Mesenchymal stem cell (in vitro differentiated cells and primary cell): Measurements from ENCODE around the gene GABPB1.

ENCODE experiments used
- DNase-seq: peaks from one replicate; pipeline ENCODE4 v3.0.0-alpha.2; 2013
- H2AFZ ChIP-seq: one replicate; pipeline ENCODE4 v1.6.1; 2013; ENCODE audit warnings: low read depth, mild to moderate bottlenecking, control low read depth, inconsistent platforms, low read length, moderate library complexity
- H2AK5ac ChIP-seq: 2 replicates; pipeline ENCODE4 v1.6.1; 2013; ENCODE audit warnings: low read length, moderate library complexity, mild to moderate bottlenecking, inconsistent platforms; ENCODE audit not compliant: severe bottlenecking
- H2BK120ac ChIP-seq: one replicate; pipeline ENCODE4 v1.6.1; 2013; ENCODE audit warnings: low read depth, mild to moderate bottlenecking, inconsistent platforms, low read length, moderate library complexity
- H2BK12ac ChIP-seq, 2 experiments: one replicate each; pipeline ENCODE4 v1.6.1; 2013; ENCODE audit warnings: inconsistent platforms in 2 of 2, low read length in 2 of 2, mild to moderate bottlenecking in 2 of 2, moderate library complexity in 2 of 2, control low read depth in 1 of 2
- H2BK15ac ChIP-seq: one replicate; pipeline ENCODE4 v1.6.1; 2013; ENCODE audit warnings: mild to moderate bottlenecking, low read depth, inconsistent platforms; ENCODE audit not compliant: poor library complexity, severe bottlenecking
- H2BK5ac ChIP-seq: 2 replicates; pipeline ENCODE4 v1.6.1; 2013; ENCODE audit warnings: low read depth, mild to moderate bottlenecking, low read length, control low read depth, inconsistent platforms; ENCODE audit not compliant: poor library complexity, severe bottlenecking
- H3K14ac ChIP-seq, 2 experiments: one replicate each; pipeline ENCODE4 v1.6.1; 2013; ENCODE audit warnings: inconsistent platforms in 2 of 2, low read length in 2 of 2, control low read depth in 1 of 2, mild to moderate bottlenecking in 1 of 2, moderate library complexity in 1 of 2
- H3K18ac ChIP-seq, 2 experiments: one replicate each; pipeline ENCODE4 v1.6.1; 2013; ENCODE audit warnings: inconsistent platforms in 2 of 2, low read length in 2 of 2, control low read depth in 1 of 2, low read depth in 1 of 2, mild to moderate bottlenecking in 1 of 2
- H3K23ac ChIP-seq, 2 experiments: one replicate each; pipeline ENCODE4 v1.6.1; 2013; ENCODE audit warnings: inconsistent platforms in 2 of 2, low read length in 2 of 2, mild to moderate bottlenecking in 2 of 2, moderate library complexity in 2 of 2, control low read depth in 1 of 2
- H3K27ac ChIP-seq: 2 replicates; pipeline ENCODE4 v1.5.1; 2013; ENCODE audit warnings: mild to moderate bottlenecking, moderate library complexity, low read length, control low read depth, inconsistent platforms; ENCODE audit not compliant: poor library complexity, severe bottlenecking
- H3K27me3 ChIP-seq, 2 experiments: 2 replicates each; pipeline versions ENCODE4 v1.6.1 to v1.7.0; 2013; ENCODE audit warnings: low read length in 2 of 2, mild to moderate bottlenecking in 2 of 2, moderate library complexity in 2 of 2, control low read depth in 1 of 2, inconsistent platforms in 1 of 2; ENCODE audit not compliant: control insufficient read depth in 1 of 2, insufficient read depth in 1 of 2
- H3K36me3 ChIP-seq, 2 experiments: 2 replicates each; pipeline versions ENCODE4 v1.6.1 to v1.7.0; 2013; ENCODE audit warnings: low read length in 2 of 2, control low read depth in 1 of 2, inconsistent platforms in 1 of 2, low read depth in 1 of 2, mild to moderate bottlenecking in 1 of 2; ENCODE audit not compliant: insufficient read depth in 2 of 2, control insufficient read depth in 1 of 2
- H3K4ac ChIP-seq, 2 experiments: one replicate each; pipeline ENCODE4 v1.6.1; 2013; ENCODE audit warnings: inconsistent platforms in 2 of 2, low read length in 2 of 2, mild to moderate bottlenecking in 2 of 2, moderate library complexity in 2 of 2, control low read depth in 1 of 2, low read depth in 1 of 2
- H3K4me1 ChIP-seq: 2 replicates; pipeline ENCODE4 v1.6.1; 2013; ENCODE audit warnings: low read depth, low read length, control low read depth; ENCODE audit not compliant: control insufficient read depth, insufficient read depth
- H3K4me2 ChIP-seq: 2 replicates; pipeline ENCODE4 v1.6.1; 2013; ENCODE audit warnings: low read length, mild to moderate bottlenecking, inconsistent platforms; ENCODE audit not compliant: poor library complexity, severe bottlenecking
- H3K4me3 ChIP-seq, 2 experiments: 2 replicates each; pipeline versions ENCODE4 v1.5.1 to v1.7.0; 2013; ENCODE audit warnings: low read length in 2 of 2, mild to moderate bottlenecking in 2 of 2, control low read depth in 1 of 2, low read depth in 1 of 2; ENCODE audit not compliant: insufficient read depth in 1 of 2
- H3K79me1 ChIP-seq: replicated peaks from 2 replicates; pipeline ENCODE4 v1.6.1; 2013; ENCODE audit warnings: mild to moderate bottlenecking, control low read depth, low read length, inconsistent platforms; ENCODE audit not compliant: poor library complexity, severe bottlenecking
- H3K9ac ChIP-seq: 2 replicates; pipeline ENCODE4 v1.7.0; 2013; ENCODE audit warnings: mild to moderate bottlenecking, low read length, moderate library complexity
- H3K9me3 ChIP-seq: 2 replicates; pipeline ENCODE4 v1.7.0; 2013; ENCODE audit warnings: mild to moderate bottlenecking, low read length; ENCODE audit not compliant: control insufficient read depth
- H4K8ac ChIP-seq: one replicate; pipeline ENCODE4 v1.6.1; 2013; ENCODE audit warnings: inconsistent platforms, mild to moderate bottlenecking, low read length, moderate library complexity
- H4K91ac ChIP-seq: one replicate; pipeline ENCODE4 v1.6.1; 2013; ENCODE audit warnings: mild to moderate bottlenecking, low read length, inconsistent platforms
- WGBS: methylation state at CpG from one replicate; pipeline ENCODE4 v1.1.7; 2013; ENCODE audit warnings: mixed read lengths; 5-methylcytosine and 5-hydroxymethylcytosine counted together

The GABPB1 gene

DNA sequence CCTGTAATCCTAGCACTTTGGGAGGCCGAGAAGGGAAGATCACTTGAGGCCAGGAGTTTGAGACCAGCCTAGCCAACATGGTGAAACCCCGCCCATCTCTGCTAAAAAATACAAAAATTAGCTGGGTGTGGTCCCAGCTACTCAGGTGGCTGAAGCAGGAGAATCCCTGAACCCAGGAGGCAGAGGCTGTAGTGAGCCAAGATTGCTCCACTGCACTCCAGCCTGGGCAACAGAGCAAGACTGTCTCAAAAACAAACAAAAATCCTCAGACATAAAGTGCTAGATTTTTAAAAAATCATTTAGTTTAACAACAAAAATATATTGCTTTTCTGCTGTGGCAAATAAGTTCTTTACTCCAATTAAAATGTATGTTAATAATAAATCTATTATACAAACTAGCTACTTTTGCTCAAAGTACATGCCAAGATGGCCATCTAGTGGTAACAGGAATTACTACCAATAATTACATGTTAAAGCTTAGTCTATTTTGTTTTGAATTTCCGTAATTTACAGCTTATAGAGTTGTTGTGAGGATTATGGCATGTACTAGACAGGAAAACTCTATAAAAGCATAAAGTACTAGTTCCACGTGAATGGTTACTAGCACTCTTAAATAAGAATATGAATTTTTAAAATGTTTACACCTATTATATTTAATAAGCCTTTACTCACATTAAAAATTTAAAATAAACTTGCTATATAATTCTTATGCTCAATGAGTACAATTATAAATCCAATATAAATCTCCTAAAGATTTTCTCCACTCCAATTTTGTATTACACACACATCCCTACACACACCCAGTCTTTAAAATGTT lies 39.0 kb downstream of the GABPB1 start:
- WGBS, result 86% methylated on average over 2 of the region's 4 CpGs
- Histone ChIP-seq H2BK15ac (no peak overlapping the region), H3K18ac (no peak overlapping the region), H3K9ac (peak overlapping the region; percentile 66), H3K79me1 (peaks cover 14% of the 10 kb centered on the region), H3K4ac (no peak overlapping the region), H4K8ac (no peak overlapping the region), H2AK5ac (no peak overlapping the region), H3K14ac (no peak overlapping the region), H3K27ac (no peak overlapping the region), H2AFZ (no peak overlapping the region), H2BK120ac (no peak overlapping the region), H3K23ac (no peak overlapping the region), H3K36me3 (no peaks in the 10 kb centered on the region), H3K9me3 (no peaks in the 10 kb centered on the region), H3K27me3 (no peaks in the 10 kb centered on the region), H3K4me3 (no peak overlapping the region), H3K4me1 (no peaks in the 10 kb centered on the region), H3K4me2 (no peak overlapping the region), H4K91ac (no peak overlapping the region), H2BK12ac (no peak overlapping the region), H2BK5ac (no peak overlapping the region)
- DNase-seq, result peak; percentile 60

DNA sequence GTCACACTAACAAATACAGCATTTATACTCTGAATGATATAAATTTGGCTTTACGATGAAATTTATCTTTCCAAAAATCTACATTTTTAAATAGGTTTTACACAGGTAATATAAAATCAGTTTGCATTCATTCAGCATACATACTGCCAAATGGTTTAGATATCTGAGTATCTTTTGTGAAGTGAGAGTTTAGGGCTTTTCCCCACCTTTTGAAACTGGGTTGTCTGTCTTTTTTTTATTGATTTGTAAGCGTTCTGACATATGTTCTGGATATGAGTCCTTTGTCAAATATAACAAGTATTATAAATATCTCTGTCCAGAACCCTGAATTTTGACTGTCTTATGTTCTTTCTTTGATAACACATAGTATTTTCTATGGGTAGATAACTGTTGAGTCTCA lies 42.4 kb downstream of the GABPB1 start:
- Histone ChIP-seq H4K8ac (no peak overlapping the region), H3K4me1 (no peaks in the 10 kb centered on the region), H3K27me3 (no peaks in the 10 kb centered on the region), H3K4me2 (no peak overlapping the region), H2BK15ac (no peak overlapping the region), H2BK5ac (no peak overlapping the region), H3K9me3 (peaks cover 9% of the 10 kb centered on the region), H3K4ac (no peak overlapping the region), H3K14ac (no peak overlapping the region), H2BK120ac (no peak overlapping the region), H3K27ac (no peak overlapping the region), H3K36me3 (peaks cover 0 to 8% of the 10 kb centered on the region in 2 experiments), H3K79me1 (peaks cover 9% of the 10 kb centered on the region), H3K23ac (no peak overlapping the region), H3K4me3 (no peak overlapping the region), H2AFZ (no peak overlapping the region), H2AK5ac (no peak overlapping the region), H3K9ac (no peak overlapping the region), H4K91ac (no peak overlapping the region), H2BK12ac (no peak overlapping the region), H3K18ac (no peak overlapping the region)
- no peak for DNase-seq
- no CpG with 5 or more reads among the region's 2 CpGs for WGBS

DNA sequence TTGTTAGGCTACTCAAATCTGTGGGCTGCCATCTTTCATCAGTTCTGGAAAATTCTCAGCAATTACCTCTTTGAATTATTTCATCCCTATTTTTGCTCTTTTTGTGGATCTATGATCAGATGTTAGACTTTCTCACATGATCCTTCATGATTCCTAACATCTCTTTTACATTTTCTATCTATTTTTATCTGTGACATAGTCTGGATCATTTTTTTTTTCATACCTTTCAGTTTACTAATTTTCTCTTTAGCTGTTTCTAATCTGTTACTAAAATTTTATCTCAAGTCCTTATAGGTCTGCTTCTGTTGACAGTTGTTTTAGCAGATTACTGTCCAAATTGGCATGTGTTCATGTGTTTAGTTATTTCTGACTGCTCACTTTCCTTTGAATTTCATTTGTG lies 47.2 kb downstream of the GABPB1 start:
- Histone ChIP-seq H3K36me3 (peaks cover 3 to 16% of the 10 kb centered on the region in 2 experiments), H2AK5ac (no peak overlapping the region), H2BK5ac (no peak overlapping the region), H3K9me3 (peaks cover 17% of the 10 kb centered on the region), H4K8ac (no peak overlapping the region), H3K27ac (no peak overlapping the region), H3K14ac (no peak overlapping the region), H4K91ac (no peak overlapping the region), H3K27me3 (no peaks in the 10 kb centered on the region), H2BK15ac (no peak overlapping the region), H3K9ac (no peak overlapping the region), H3K18ac (no peak overlapping the region), H3K23ac (no peak overlapping the region), H3K4me3 (no peak overlapping the region), H2BK120ac (no peak overlapping the region), H2AFZ (no peak overlapping the region), H3K4ac (no peak overlapping the region), H3K79me1 (peaks cover 4% of the 10 kb centered on the region), H3K4me2 (no peak overlapping the region), H2BK12ac (no peak overlapping the region), H3K4me1 (no peaks in the 10 kb centered on the region)
- DNase-seq, result no peak

DNA sequence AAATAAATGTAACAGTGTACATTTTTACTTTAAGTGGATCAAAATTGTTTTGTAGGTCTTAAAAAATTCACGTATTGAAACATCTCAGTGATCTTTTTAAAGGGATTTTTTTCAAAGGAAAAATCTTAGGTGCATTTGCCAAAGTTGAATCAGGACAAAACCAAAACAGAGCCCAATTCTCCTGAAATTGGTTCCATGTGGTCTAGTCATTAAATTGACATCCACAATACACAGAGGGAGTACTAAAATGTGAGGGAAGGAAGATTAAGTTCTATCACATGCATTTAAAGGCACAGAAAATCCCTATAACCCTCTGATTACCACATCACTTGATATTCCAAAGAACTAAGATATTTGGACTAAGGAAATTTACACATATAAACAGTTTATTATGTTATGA lies 50.2 kb downstream of the GABPB1 start:
- H3K27me3 ChIP-seq, result no peaks in the 10 kb centered on the region
- 100% methylated on average over 1 of the region's 1 CpG for WGBS
- peaks cover 4% of the 10 kb centered on the region for H3K79me1 ChIP-seq
- no peak overlapping the region for H2AK5ac ChIP-seq
- no peak overlapping the region for H3K27ac ChIP-seq
- no peak overlapping the region for H3K4me2 ChIP-seq
- peaks cover 4 to 37% of the 10 kb centered on the region in 2 experiments for H3K36me3 ChIP-seq
- DNase-seq, result no peak
- H3K4ac ChIP-seq, result no peak overlapping the region
- peaks cover 17% of the 10 kb centered on the region for H3K9me3 ChIP-seq
- no peak overlapping the region for H2BK12ac ChIP-seq
- H2AFZ ChIP-seq, result no peak overlapping the region
- no peak overlapping the region for H3K4me3 ChIP-seq
- no peak overlapping the region for H3K23ac ChIP-seq
- H4K91ac ChIP-seq, result no peak overlapping the region
- H3K18ac ChIP-seq, result no peak overlapping the region
- no peak overlapping the region for H2BK120ac ChIP-seq
- H3K14ac ChIP-seq, result no peak overlapping the region
- no peak overlapping the region for H2BK5ac ChIP-seq
- peak overlapping the region; percentile 79 for H3K9ac ChIP-seq
- H3K4me1 ChIP-seq, result no peaks in the 10 kb centered on the region
- H4K8ac ChIP-seq, result no peak overlapping the region
- no peak overlapping the region for H2BK15ac ChIP-seq
